Vagina (tissue), 2 donors: ENCODE measurements around the gene DNAH2.

ENCODE experiments used
- POLR2A ChIP-seq, 2 donors: fragments of 450-650 bp; IDR thresholded peaks; one replicate each; pipeline ENCODE4 v1.6.1; 2017; ENCODE audit warnings: antibody characterized with exemption in 2 of 2, mild to moderate bottlenecking in 2 of 2, moderate library complexity in 2 of 2
- POLR2AphosphoS5 ChIP-seq, 2 donors: sonication (generic); formaldehyde crosslinking; IDR thresholded peaks; one replicate each; pipeline ENCODE4 v1.9.0; 2017; ENCODE audit warnings: antibody characterized with exemption in 2 of 2, mild to moderate bottlenecking in 2 of 2, low read depth in 1 of 2; ENCODE audit not compliant: insufficient read depth in 1 of 2
- TF ChIP-seq, protein P1 (sequence below), 3 experiments: fragments of 450-650 bp in 2 of 3; fragments of 200-600 bp in 1 of 3; sonication (generic) in 1 of 3; IDR thresholded peaks; one replicate each; pipeline ENCODE4 v1.5.1; 2017 to 2019; ENCODE audit warnings: antibody characterized with exemption in 3 of 3, mild to moderate bottlenecking in 2 of 3, moderate library complexity in 2 of 3

DNA sequence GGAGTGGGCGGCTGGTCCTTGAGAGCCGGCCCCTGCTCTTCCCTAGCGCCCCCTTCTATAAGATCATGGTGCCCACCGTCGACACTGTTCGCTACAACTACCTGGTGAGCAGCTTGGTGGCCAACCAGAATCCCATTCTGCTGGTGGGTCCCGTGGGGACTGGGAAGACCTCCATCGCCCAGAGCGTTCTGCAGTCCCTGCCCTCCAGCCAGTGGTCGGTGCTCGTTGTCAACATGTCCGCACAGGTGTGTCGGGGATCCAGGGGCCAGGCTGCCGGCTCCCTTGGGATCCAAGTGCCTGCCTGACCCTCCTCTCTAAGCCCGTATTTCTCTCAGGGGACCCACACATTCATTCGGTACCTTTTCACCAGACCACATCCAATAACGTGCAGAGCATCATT is 75.1 kb downstream of the DNAH2 start:
- TF ChIP-seq, protein P1, sequence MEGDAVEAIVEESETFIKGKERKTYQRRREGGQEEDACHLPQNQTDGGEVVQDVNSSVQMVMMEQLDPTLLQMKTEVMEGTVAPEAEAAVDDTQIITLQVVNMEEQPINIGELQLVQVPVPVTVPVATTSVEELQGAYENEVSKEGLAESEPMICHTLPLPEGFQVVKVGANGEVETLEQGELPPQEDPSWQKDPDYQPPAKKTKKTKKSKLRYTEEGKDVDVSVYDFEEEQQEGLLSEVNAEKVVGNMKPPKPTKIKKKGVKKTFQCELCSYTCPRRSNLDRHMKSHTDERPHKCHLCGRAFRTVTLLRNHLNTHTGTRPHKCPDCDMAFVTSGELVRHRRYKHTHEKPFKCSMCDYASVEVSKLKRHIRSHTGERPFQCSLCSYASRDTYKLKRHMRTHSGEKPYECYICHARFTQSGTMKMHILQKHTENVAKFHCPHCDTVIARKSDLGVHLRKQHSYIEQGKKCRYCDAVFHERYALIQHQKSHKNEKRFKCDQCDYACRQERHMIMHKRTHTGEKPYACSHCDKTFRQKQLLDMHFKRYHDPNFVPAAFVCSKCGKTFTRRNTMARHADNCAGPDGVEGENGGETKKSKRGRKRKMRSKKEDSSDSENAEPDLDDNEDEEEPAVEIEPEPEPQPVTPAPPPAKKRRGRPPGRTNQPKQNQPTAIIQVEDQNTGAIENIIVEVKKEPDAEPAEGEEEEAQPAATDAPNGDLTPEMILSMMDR (IDR thresholded peaks at IDR 0.05) = no peak
- TF ChIP-seq POLR2A (IDR thresholded peaks at IDR 0.05) (no peak), POLR2AphosphoS5 (IDR thresholded peaks at IDR 0.05; ENCODE audit: insufficient read depth in 1 of 2, low read depth in 1 of 2) (no peak)
